Fibroblast of lung (primary cell): Measurements from ENCODE around the gene UST.

Source experiments
- EZH2 ChIP-seq: IDR thresholded peaks from 2 replicates; pipeline ENCODE4 v1.5.1; 2012; ENCODE audit warnings: low read length, control low read depth, mild to moderate bottlenecking; ENCODE audit errors: missing control alignments
- TF ChIP-seq, protein P1 (sequence below), 2 donors: IDR thresholded peaks in 1 of 2; conservative IDR thresholded peaks in 1 of 2; 1 replicate in 1 of 2; 2 replicates in 1 of 2; pipeline ENCODE4 v1.5.1; 2011 to 2012; ENCODE audit warnings: low read length in 2 of 2, control low read depth in 1 of 2, inconsistent platforms in 1 of 2, low read depth in 1 of 2, mild to moderate bottlenecking in 1 of 2

DNA sequence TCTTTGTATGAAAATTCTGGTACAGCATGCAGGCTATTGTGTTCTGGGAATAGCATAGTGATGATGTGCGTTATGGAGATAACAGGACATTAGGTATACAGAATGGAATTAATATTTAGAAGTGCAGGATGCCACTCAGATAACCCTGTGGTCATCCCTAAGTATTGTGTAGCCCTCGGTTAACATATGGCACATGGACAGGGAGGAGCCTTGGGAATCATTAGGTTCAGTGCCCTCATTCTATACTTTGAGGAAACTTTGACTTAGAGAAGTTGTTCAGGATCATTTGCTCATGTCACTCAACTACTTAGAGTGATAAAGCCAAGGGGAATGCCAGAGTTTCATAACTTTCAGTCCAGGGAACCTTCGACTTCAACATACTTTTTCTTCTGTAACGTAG lies 185.9 kb downstream of the UST start:
- TF ChIP-seq, protein P1, sequence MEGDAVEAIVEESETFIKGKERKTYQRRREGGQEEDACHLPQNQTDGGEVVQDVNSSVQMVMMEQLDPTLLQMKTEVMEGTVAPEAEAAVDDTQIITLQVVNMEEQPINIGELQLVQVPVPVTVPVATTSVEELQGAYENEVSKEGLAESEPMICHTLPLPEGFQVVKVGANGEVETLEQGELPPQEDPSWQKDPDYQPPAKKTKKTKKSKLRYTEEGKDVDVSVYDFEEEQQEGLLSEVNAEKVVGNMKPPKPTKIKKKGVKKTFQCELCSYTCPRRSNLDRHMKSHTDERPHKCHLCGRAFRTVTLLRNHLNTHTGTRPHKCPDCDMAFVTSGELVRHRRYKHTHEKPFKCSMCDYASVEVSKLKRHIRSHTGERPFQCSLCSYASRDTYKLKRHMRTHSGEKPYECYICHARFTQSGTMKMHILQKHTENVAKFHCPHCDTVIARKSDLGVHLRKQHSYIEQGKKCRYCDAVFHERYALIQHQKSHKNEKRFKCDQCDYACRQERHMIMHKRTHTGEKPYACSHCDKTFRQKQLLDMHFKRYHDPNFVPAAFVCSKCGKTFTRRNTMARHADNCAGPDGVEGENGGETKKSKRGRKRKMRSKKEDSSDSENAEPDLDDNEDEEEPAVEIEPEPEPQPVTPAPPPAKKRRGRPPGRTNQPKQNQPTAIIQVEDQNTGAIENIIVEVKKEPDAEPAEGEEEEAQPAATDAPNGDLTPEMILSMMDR (conservative IDR thresholded peaks at IDR 0.05 in 1 of 2, IDR thresholded peaks at IDR 0.05 in 1 of 2; ENCODE audit: low read depth in 1 of 2, low read length in 2 of 2) = no peak
- TF ChIP-seq EZH2 = no peak
